ENCODE data around the gene ZFAND3. TPM values are rescaled to one million over a fixed set of nuclear protein-coding genes. Genes with fewer than 3 reads are reported as not detected.

ZFAND3 gene
- total RNA-seq: 23.1 and 27.1 TPM in 2 replicates

DNA sequence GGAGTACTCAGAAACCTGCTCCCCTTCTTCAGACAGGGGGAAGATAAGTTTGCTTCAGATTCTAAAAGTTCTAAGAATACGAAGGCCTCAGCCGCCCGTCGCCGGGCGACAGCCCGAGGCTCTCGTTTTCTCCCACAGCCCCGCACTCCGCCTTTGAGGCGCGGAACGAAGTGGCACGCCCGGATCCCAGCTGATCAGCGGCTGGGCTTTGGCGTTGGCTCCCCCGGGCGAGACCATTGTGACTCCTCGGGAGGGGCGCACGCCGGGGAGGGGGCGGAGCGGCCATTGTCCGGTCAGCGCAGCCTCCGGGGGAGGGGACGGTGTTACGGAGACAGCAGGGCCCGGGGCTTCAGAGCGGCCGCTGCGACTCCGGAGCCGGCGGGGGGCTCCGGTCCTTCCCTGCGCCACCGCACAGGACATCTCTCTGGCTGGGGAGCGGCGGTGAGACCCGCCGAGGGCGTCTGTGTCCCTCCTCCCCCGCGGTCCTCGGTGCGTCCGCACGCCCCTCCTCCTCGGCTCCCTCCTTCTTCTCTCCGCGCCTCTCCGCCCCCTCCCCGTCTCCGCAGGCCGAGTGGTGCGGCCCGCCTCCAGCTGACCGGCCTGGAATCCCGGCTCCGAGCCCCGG is at the start of gene ZFAND3:
Gene ZFAND3, plus strand, starts transcription at position 551 of the 625 bp plus-strand sequence. CDS start 219 bp downstream, outside the sequence.

Other genes starting within 250 kb of the ZFAND3 start
- gene MDGA1, start 121.8 kb upstream of the ZFAND3 start, total RNA-seq: 2.3 and 6.6 TPM in 2 replicates

All from myometrial cell (primary cell).